Measurements from ENCODE around the gene COG6.

The COG6 gene

DNA sequence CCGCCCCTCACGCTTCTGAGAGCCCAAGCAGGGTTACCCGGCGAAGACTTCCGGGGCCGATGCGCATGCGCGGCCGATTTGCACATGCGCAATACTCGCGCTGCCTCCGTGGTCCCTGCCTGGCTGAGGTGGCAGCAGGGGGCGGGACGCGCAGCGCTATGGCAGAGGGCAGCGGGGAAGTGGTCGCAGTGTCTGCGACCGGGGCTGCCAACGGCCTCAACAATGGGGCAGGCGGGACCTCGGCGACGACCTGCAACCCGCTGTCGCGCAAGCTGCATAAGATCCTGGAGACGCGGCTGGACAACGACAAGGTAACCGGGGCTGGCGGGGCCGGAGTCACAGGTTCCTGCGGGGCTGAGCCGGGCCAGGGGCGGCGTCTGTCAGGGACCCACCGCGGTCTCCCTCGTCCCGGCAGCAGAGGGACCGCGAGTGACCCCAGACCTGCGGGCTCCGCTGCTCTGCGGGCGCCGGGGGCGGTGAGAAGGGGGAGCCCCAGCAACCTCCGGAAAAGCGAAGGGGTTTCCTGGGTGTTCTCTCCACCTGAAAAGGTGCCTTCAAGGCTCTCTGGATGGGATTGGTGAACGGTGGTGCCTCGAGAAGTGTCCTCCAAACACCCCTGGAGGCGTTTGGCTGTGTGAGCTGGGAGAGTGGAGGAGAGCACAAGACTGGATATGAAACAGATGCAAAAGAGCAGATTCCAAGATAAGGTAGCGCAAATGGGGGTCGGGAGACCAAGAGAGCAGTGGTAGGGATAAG lies at the start of gene COG6:
TSS of gene COG6 (plus strand) at position 94 of the 756 bp plus-strand sequence. CDS start at position 159, 65 bp downstream.
- no peak; the same call in 1 of the 2 replicates for TF ChIP-seq CTCF (conservative IDR thresholded peaks at IDR 0.05; ENCODE audit: low read length)

DNA sequence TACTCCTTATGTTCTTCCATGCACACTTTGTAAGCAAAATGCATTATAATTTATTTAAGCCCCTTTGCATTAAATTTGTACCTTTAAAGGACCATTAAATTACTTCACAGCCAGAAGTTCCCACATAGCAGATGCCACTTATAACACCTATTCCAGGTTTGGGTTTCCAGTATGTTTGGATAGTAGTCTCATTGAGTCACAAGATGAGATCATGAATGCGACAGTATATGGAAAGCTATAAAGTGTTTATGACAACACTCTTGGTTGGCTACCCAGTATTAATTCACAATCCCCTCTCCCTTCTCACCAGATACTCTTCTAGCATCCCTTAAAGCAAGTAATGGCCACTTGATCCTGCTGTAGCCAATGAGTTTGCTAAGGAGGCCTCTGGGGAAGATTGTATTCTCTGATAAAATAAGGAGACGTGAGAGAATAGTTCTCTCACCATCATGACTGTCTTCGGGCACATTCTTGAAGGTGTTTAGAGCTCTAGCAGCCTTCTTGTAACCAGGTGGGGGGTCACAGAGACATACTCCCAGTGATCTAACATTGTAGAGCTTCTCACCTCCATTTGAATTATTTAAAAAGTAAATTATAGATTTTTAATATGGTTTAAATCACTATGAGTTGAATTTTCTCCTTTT lies 49.7 kb upstream of the COG6 start:
- TF ChIP-seq CTCF (conservative IDR thresholded peaks at IDR 0.05; ENCODE audit: low read length), result no peak

More for the DNA sequence above, at the start of gene COG6:
- H3K4me3 ChIP-seq (ENCODE audit: low read length), result peak within 1 kb of the TSS; percentile 88
- peak; percentile 60 for DNase-seq (ENCODE audit: low read depth)

GRCh38 chr13:39607876-39608275 lies 47.6 kb upstream of the COG6 start:
- H3K4me3 ChIP-seq (ENCODE audit: low read length), result no peak overlapping the region
- no peak for DNase-seq (ENCODE audit: low read depth)
- TF ChIP-seq CTCF (conservative IDR thresholded peaks at IDR 0.05; ENCODE audit: low read length), result no peak

More for the DNA sequence above, 49.7 kb upstream of the COG6 start:
- no peak overlapping the region for H3K4me3 ChIP-seq (ENCODE audit: low read length)
- no peak for DNase-seq (ENCODE audit: low read depth)

DNA sequence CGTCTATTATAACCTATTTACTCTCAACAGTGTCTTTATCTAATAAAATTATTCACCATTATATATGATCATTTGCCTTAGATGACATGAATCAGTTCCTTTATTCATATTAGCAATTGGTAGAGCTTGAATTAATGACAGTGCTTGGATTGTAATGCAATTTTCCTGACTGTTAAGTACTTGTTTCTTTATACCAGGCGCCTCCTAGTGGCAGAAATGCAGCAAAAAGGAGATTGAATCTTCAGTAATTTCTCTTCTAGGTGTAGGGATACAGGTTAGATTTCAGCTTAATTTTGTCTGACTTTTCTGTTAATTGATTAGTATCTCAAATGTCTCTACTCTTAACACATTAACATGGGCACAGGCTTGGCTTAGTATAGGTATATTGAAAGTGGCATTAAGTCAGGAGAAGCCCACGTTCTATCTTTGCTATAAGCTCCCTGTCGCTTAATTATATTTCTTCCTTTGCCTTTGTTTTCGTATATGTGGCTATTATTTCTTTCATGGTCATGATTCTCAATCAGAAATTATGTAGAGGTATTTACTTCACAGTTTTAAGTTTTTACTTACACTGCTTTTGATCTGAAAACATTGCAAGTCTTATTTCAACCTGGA lies 43.3 kb upstream of the COG6 start:
- no peak overlapping the region for H3K4me3 ChIP-seq (ENCODE audit: low read length)
- peak; percentile 77 for DNase-seq (ENCODE audit: low read depth)
- peak; percentile 85 for TF ChIP-seq CTCF (conservative IDR thresholded peaks at IDR 0.05; ENCODE audit: low read length)

- no peak overlapping the region for H3K4me3 ChIP-seq (ENCODE audit: low read length)
- peak; percentile 100 for TF ChIP-seq CTCF (conservative IDR thresholded peaks at IDR 0.05; ENCODE audit: low read length)
- peak; percentile 60 for DNase-seq (ENCODE audit: low read depth)
Measured at GRCh38 chr13:39616087-39616694, 39.3 kb upstream of the COG6 start.

DNA sequence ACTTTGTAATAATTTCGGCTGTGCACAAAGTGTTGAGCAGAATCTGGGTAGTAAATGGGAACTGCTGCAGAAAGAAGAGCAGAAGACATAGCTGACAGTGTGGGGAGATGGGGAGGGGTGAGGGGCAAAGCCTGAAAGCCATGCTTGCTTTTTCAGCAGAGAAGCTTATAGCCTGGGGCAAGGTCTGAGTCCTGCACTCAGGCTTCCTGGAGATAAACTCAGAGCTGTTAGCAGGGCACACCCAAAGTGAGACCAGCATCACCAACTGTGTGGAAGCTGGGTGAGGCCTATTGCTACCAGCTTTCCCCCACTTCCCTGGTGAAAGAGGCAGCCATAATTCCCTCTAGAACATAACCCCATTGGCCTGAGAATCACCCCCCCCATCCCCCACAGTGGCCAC lies 36.9 kb upstream of the COG6 start:
- TF ChIP-seq CTCF (conservative IDR thresholded peaks at IDR 0.05; ENCODE audit: low read length), result no peak
- no peak for DNase-seq (ENCODE audit: low read depth)
- no peak overlapping the region for H3K4me3 ChIP-seq (ENCODE audit: low read length)
